HG02885 (cell line): ENCODE results near the gene CPT1A.
"Not testable (repeated sequence)": the region's sequence is repeated elsewhere in the genome, so short reads cannot be mapped to it uniquely, and the experiment has no call there.

Source experiments
- ATAC-seq: cut with Tn5 transposase; IDR thresholded peaks from one replicate; pipeline ENCODE4 v1.9.1; 2021; ENCODE audit warnings: mild to moderate bottlenecking; ENCODE audit not compliant: unreplicated experiment, poor library complexity

The CPT1A gene

DNA sequence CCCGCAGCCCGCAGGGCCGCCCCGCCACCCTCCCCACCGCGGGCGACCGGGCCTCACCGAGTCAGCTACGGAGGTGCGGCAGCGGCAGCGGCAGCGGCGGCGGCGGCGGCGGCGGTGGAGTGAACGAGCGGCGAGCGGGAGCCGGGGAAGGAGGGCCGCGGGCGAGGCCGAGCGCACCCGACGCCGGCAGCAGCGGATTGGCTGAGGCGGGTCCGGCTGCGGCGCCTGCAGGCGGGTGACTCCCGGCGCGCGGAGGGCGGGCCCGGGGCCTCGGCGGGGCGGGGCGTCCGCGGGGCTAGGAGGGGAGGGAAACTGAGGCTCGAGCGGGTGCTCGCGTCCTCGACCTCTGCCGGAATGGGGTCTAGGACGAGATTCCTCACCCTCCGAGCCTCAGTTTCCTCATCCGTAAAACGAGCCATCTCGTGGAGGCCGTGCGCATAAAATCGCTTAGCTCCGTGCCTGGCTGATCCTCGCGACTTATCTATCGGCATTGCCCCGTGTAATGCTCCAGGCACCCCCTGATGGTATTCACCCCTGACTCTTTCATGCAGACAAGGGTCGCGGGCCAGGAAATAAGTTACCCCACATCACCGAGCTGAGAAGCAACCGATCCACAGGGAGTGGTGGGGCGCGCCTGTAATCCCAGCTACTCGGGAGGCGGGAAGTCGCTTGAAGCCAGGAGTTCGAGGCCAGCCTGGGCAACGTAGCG is at the start of gene CPT1A:
TSS of gene CPT1A (minus strand) at position 199 of the 709 bp plus-strand sequence. CDS start 26,442 bp downstream, outside the sequence.
- no peak for ATAC-seq

DNA sequence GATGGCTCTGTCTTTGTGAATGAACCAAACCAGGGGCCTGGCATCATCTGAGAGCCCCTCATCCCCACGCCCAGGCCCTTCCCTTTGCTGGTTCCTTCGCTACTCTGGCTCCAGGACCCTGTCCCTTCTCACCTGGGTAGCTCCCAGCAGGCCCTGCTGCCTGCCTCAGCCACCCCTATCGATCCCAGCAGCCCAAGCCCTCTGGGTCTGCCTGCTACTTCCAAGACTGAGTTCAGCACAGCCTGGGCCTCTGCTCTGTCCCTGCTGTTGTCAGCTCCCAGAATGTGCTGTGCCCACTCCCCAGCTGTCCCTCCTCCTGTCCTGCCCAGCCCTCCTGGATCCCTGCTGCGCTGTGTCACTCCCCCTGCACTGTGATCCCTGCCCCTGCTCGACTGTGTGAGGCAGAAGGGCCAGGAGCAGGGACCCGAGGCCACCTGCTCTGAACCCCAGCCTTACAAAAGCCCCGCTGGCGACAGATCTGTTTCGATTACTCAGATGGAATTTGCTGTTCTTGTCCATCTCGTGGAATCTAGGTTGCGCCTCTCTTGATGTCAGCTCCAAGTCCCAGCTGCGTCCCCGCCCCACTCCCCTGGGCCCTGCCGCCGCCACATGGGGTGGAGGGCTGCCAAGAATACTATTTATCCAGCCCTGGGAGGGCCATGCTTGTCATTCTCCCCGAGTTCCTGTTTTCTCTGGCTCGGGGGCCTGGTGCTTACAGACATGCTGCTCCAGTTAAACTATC is 48.9 kb upstream of the CPT1A start:
- ATAC-seq, result no peak

DNA sequence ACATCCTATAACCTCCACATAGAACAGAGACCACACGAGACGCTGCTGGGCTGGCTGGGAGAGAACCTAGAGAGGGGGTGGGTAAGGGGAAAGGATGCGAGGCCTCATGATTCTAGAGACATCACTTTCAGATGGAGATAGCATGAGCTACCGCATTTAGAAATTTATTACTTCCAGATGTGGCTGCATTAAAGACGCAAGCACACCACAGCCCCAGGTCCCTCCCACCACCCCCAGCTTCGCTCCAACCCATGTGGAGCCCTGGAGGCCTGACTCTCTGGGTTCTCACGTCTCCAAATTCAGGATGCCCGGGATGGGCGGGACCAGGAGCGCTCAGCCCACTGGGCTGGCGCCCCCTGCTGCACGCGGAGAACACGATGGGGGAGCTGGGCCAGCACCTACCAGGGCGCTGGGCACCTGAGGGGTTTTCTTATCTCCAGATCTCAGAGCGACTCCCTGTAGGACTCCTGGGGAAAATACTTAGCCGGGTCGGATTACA is 48.3 kb upstream of the CPT1A start:
- no peak for ATAC-seq

DNA sequence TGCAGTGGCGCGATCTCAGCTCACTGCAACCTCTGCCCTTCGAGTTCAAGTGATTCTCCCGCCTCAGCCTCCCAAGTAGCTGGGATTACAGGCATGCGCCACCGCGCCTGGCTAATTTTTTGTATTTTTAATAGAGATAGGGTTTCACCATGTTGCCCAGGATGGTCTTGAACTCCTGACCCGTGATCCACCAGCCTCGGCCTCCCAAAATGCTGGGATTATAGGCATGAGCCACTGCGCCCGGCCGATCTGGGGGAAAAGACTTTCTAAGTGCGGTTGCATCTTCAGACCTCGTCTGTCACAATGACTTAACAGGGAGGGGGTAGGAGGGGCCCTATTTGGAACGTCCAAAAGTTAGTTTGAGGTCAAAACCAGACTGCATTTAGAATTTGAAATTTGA is 43.1 kb upstream of the CPT1A start:
- not testable (repeated sequence) for ATAC-seq

DNA sequence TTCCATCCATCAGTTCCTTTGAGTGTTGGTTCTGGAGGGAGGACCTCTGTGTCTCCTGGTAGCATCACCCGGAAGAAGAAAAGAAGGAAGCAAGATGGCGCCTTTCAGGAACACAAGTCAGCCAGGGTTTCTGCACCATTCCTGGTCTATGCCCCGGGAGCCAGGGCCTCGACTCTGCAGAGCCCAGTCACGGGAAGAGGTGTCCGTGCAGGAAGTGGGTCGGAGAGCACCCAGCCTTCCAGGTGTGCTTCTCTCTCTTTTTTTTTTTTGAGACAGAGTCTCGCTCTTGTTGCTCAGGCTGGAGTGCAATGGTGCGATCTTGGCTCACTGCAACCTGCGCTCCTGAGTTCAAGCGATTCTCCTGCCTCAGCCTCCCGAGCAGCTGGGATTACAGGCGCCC is 40.7 kb upstream of the CPT1A start:
- no peak for ATAC-seq

DNA sequence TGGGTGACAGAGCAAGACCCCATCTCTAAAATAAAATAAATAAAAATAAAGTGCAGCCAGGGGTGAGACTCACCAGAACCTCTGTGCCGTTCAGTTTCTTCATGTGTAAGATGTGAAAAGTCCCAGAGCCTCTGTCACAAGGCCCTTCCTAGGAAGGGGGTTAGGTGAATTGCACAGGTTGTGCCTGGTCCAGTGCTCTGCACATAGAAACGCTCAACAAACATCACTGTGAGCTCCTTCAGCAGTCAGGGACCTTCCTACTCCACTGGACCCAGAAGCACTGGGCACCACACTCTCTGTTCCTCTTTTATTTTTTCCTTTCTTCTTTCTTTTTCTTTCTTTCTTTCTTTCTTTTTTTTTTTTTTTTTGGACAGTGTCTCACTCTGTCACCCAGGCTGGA is 39.6 kb upstream of the CPT1A start:
- no peak for ATAC-seq

DNA sequence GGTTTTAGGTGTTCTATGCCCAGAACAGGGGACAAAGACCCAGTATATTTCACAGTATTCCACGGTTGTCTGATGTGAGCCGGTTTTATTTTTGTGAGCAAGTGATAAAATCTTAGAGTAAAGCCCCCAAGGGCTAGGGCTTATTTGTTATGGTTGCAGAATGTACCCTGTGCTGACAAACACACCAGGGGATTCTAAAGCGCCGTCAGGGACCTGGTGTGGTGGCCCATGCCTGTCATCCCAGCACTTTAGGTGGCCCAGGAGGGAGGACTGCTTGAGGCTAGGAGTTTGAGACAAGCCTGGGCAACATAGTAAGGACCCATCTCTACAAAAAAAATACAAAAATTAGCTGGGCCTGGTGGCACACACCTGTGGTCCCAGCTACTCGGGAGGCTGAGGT is 39.1 kb upstream of the CPT1A start:
- ATAC-seq, result no peak

DNA sequence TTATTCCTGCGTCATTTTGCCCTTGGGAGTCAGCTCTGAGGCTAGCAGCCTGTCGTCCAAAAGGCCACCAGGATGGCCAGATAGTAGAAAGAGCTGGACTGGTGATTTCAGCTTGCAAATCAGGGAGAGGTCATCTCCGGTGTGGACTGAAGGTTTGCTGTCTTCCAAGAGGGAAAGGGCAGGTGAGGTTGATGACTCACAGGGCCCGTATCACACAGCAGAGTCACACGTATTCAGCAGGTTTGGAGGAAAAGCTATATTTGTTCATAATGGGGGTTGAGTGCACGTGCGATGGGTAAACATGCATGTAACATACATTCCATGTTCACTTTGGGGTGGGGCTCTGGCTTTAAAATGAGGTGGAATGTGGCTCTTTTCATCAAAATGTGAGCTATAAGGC is 36.3 kb upstream of the CPT1A start:
- no peak for ATAC-seq

DNA sequence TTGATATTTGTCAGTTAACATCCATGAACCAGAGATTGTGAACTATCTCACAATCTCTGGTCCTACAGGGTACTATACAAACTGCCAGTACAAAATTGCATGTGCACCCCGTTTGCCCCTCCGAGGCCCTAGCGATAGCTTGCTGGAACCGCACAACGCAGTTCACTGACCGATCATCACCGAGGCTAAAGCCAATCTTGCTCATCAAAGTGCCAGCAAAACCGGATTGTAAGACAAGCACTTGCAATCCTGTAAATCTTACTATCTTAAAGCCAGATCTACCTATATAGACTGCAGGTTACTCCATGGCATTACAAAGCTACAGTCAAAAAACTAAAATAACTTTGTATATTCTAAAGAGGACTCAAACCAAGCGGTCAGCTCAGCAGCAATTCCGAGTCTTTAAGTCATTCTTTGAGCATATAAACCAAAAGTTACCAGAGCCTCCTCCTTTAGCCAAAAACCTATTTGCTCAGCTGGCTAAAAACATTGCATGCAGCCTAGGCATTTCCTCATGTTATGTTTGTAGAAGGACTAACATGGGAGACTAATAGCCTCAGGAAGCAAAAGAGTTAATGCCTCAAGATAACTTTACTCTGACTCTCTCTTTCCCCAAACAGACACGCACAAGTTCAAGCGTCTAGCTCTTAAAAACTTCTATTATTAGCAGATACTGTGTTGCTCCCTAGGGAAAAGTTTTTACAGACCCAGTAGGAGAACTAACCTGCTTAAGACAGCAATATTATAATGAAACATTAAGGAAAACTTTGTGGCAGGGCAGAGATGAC is 30.7 kb upstream of the CPT1A start:
- ATAC-seq, result no peak

DNA sequence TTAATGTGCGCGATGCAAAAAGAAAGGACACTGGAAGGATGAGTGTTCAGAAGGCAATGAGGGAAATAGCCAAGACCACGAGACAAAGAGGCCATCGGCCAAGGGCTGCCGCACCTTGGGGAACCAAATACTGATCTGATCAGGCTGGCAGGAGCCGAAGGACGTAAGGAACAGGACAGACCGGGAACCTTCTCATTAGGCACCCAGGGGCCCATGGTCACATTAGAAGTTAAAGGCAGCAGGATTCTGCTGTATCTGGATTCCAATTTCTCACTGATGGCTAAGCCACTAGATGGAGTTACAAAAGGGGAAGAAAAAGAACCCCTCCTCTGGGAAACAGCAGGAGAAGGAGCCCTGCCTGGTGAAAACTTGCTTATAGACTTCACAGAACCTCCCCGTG is 28.8 kb upstream of the CPT1A start:
- ATAC-seq, result no peak

DNA sequence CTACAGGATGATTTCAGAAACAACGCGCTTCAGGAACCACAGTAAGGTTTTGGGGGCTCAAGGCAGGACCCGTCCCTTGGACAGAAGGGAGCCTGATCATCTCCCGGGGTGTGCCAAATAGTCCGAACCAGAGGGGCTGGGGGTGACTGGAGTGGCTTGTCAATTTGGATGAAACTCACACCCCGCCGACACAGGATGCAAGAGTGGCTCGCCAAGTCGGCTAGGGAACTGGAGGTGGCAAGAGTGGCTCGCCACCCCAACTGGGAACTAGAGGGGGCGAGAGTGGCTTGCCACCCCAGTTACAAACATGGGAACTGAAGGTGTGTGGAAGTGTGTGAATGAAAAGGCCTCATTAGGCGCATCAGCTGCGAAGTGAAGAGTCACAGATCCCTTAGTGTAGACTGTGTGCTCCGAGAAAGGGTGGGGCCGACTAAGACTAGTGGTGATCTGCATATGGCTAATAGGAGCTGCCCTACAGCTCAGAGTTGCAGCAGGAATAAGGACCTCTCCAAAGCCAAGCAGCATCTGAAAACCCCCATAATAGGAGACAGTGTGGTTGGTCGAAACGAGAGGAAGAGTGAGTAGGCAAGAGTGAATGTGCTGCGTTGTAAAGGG is 26.6 kb upstream of the CPT1A start:
- no peak for ATAC-seq

DNA sequence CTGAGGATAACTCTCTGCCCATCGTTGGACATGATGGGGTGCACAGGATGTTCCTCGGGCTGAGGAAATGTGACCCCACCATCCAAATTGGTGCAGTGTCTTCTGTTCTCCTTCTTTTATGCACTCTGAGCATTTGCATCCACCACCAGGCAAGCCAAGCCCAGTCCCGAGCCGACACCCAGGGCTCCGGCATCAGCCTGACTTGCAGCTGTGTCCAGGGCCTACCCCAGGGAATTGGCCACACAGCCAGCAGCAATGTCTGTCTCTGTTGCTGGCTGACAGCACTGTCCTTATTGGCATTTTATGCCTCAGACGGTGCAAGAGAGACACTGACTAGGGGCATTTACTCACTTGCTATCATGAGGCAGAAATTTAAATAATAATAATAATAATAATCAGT is 25.4 kb upstream of the CPT1A start:
- ATAC-seq, result no peak

DNA sequence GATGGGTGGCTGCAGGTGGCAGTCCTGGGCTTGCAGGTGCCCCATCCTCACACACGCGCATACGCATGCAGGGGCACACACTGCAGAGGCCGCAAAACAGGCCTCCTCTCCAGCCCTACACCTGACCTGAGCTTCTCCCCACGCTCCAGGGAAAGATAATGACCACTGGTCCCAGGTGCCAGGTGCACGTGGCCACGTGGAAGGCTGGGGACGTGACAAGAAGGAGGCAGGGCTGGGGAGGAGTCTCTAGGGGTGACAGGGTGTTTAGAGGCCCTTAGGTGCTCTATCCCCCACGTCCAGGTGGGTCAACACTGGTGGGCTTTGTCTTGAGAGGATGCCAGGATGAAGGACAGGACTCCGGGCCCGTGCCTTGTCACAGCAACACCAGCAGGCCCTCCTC is 23.5 kb upstream of the CPT1A start:
- no peak for ATAC-seq

DNA sequence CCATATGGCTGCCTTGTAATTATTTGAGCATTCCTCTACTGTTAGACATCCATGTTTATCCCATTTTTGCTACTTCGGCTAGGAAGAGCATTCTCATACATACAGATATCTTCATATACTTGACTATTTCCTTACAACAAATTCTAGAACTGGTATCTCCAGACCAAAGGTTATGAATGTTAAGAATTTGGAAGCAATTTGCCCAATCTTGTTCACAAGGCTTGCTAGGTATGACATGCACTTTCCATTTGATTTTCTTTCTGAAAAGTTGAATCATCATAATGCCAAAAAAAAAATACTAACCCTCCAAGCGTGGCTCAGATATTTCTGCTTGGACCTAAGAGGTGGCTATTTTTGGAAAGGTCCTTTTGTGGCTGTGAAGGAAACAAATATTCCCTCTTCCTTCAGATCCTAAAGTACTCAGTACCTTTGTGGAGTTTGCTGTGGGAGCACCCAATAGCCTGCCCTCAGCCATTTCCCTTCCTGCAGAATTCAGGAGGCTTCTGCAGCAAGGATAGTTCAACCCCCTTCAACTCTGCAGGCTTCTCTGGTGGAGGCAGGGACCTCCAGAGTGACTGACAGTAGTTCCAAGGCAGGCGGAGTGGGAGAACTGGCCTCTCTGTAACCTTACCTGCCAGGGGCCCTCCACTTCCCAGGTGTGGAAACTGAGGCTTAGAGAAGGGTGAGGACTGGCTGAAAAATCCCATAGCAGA is 22.0 kb upstream of the CPT1A start:
- no peak for ATAC-seq

DNA sequence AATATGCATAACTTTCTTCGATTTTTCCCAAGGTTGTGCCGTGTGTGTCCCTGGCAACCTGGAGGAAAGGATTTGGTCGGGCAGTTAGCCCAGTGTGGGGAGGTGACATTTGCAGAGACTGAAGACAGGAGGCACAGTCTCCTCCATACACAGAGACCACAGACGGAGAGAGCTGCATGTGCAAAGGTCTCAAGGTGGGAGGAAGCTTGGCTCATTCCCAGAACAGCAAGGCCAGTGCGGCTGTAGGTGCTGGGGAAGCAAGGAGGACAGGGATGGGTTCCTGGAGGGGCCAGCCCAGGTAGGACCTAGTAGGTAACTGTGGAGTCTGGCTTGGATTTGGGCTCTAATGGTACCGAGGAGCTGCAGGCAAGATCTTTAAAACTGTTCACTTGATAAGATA is 20.7 kb upstream of the CPT1A start:
- ATAC-seq, result no peak

DNA sequence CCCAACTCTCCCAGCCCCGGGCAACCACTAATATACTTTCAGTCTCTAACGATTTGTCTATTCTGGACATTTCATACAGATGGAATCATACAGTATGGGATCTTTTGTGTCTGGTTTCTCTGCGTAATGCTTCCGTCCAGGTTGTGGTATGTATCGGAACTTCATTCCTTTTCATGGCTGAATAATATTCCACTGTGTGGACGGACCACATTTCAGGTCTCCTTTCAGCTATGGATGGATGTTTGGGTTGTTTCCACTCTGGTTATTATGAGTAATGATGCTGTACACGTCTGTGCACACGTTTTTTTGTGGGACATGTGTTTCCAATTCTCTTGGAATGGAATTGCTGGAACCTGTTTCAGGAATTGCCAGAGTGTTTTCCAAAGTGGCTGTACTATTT is 17.4 kb upstream of the CPT1A start:
- no peak for ATAC-seq

DNA sequence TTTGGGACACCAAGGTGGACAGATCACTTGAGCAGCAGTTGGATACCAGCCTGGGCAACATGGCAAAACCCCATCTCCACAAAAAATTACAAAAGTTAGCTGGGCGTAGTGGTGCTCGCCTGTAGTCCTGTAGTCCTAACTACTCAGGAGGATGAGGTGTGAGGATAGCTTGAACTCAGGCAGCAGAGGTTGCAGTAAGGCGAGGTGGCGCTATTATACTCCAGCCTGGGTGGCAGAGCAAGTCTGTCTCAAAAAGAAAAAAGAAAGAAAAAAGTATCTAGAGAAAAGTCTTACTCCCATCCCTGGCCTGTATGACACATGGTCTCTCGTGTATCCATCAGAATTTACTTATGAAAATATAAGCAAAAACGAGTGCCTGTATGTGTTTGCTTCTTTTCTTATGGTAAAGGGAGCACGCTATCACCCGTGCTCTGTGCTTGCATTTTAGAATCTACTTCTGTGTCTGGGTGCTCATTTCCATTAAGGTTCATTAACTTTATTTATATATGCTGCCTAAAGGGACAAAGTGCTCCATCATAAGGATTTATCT is 15.4 kb upstream of the CPT1A start:
- ATAC-seq, result no peak

DNA sequence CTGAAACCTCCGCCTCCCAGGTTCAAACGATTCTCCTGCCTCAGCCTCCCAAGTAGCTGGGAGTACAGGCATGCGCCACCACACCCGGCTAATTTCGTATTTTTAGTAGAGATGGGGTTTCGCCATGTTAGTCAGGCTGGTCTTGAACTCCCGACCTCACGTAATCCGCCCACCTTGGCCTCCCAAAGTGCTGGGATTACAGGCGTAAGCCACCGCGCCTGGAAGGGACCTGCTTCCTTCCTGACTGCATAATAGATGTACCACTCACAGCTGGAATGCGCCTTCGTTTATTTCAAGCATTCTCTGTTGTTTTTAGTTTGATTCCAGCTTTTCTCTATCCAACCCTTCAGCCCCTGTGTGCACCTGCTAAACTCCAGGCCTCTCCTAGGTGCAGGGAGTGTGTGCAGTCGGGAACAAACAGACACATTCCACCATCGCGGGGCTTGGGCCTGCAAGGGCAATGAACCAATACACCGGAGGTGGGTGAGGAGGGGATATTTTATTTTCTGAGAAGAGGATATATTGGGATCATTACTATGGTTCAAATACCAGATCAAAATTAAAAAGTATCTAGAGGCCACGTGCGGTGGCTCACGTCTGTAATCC is 14.8 kb upstream of the CPT1A start:
- ATAC-seq, result not testable (repeated sequence)

DNA sequence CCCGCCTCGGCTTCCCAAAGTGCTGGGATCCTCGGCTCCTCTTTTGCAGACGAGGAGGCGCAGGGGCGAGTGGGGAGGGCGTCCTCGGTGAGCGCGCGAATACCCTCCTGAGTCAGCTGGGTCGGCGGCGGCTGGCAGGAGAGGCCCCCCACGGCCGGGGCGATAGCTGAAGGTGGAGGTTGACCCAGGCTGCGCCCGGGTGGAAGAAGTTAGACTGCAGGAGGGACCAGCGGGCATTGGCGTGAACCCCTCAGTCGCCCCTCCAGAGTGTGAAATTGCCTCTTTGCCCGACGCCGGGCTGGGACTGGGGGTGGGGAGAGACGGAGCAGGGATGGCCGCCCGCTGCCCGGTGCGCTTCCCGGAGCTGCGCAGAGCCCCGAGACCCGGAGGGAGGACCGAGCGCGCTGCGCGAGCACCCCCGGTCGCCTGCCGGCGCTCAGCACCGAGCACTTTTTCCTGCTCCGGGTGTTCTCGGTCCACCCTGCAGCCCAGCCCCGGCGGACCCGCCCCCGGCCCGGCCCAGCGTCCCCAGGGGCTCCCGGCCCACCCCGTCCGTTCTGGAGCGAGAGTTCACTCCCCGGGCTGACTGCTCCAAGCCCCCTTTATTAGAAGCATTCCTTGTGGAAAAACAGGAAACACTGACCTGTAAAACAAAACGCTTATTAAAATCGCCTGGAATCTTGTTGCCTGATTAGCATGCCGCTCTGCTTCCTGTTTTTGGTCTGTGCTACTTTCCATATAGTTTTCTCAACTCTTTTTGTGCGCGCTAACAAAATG is 13.7 kb upstream of the CPT1A start:
- no peak for ATAC-seq
